Common myeloid progenitor, CD34-positive (primary cell): ENCODE data around the gene RALY.

Source experiments
- CTCF ChIA-PET: fragments of 350-600 bp; sonication (Branson Sonifier 250); formaldehyde crosslinking; loops from one replicate; lab custom pipeline; 2021; ENCODE audit warnings: antibody characterized with exemption; lab: Charles Lee
- POLR2A ChIA-PET: fragments of 350-600 bp; sonication (Branson Sonifier 250); formaldehyde crosslinking; loops from one replicate; lab custom pipeline; 2021; ENCODE audit warnings: antibody characterized with exemption; lab: Charles Lee
- DNase-seq, 3 donors: peaks; one replicate each; pipeline versions ENCODE4 v3.0.0 to v3.0.0-alpha.2; 2013
- H3K27ac ChIP-seq, 2 experiments: 1 replicate in 1 of 2; 2 replicates in 1 of 2; pipeline ENCODE4 v1.7.0; 2013; ENCODE audit warnings: inconsistent platforms in 2 of 2, low read length in 2 of 2, mild to moderate bottlenecking in 2 of 2, low read depth in 1 of 2, moderate library complexity in 1 of 2; ENCODE audit not compliant: severe bottlenecking in 2 of 2, insufficient read depth in 1 of 2, poor library complexity in 1 of 2
- H3K27me3 ChIP-seq, 5 experiments: replicated peaks in 2 of 5; 1 replicate in 3 of 5; 2 replicates in 2 of 5; pipeline versions ENCODE4 v1.6.1 to v1.7.0; 2013; ENCODE audit warnings: low read length in 4 of 5, mild to moderate bottlenecking in 2 of 5, moderate library complexity in 2 of 5, inconsistent platforms in 1 of 5; ENCODE audit not compliant: insufficient read depth in 5 of 5, control insufficient read depth in 4 of 5
- H3K36me3 ChIP-seq, 4 experiments: 1 replicate in 2 of 4; 2 replicates in 2 of 4; pipeline versions ENCODE4 v1.6.1 to v1.7.0; 2013; ENCODE audit warnings: low read length in 3 of 4, control low read depth in 1 of 4, mild to moderate bottlenecking in 1 of 4; ENCODE audit not compliant: control insufficient read depth in 4 of 4, insufficient read depth in 4 of 4
- H3K4me1 ChIP-seq, 4 experiments: 1 replicate in 3 of 4; 2 replicates in 1 of 4; pipeline versions ENCODE4 v1.6.1 to v1.7.1; 2013; ENCODE audit warnings: low read length in 3 of 4, mild to moderate bottlenecking in 3 of 4, control low read depth in 1 of 4, inconsistent platforms in 1 of 4, moderate library complexity in 1 of 4; ENCODE audit not compliant: control insufficient read depth in 4 of 4, insufficient read depth in 4 of 4; ENCODE audit errors: control extremely low read depth in 1 of 4
- H3K4me3 ChIP-seq, 7 experiments: 1 replicate in 4 of 7; 2 replicates in 3 of 7; pipeline versions ENCODE4 v1.5.1 to v1.7.0; 2013; ENCODE audit warnings: mild to moderate bottlenecking in 7 of 7, low read length in 6 of 7, moderate library complexity in 6 of 7, inconsistent platforms in 2 of 7, low read depth in 2 of 7, control low read depth in 1 of 7; ENCODE audit not compliant: insufficient read depth in 4 of 7, control insufficient read depth in 1 of 7; ENCODE audit errors: extremely low read depth in 1 of 7
- H3K9me3 ChIP-seq, 5 experiments: 1 replicate in 4 of 5; 2 replicates in 1 of 5; pipeline versions ENCODE4 v1.6.1 to v1.7.1; 2013; ENCODE audit warnings: low read length in 4 of 5, mild to moderate bottlenecking in 2 of 5, inconsistent platforms in 1 of 5, low read depth in 1 of 5, moderate library complexity in 1 of 5; ENCODE audit not compliant: control insufficient read depth in 4 of 5, insufficient read depth in 2 of 5; ENCODE audit errors: control extremely low read depth in 1 of 5
- WGBS: methylation state at CpG from one replicate; pipeline ENCODE4 v1.1.5; 2013; ENCODE audit not compliant: insufficient coverage; 5-methylcytosine and 5-hydroxymethylcytosine counted together

RALY gene

GRCh38 chr20:33954504-33954903, 39.2 kb upstream of the RALY start:
- H3K27ac ChIP-seq, result no peak overlapping the region
- no peak for DNase-seq
- no peaks in the 10 kb centered on the region for H3K36me3 ChIP-seq
- ChIA-PET POLR2A (no interaction called here), CTCF (interaction anchor here (1.4 kb wide), 1 partner anchor 39 kb away, joined by 3 read pairs; the partner anchor contains the start of gene RALY)
- 100% methylated on average over 3 of the region's 4 CpGs for WGBS
- H3K4me3 ChIP-seq, result no peak overlapping the region
- no peaks in the 10 kb centered on the region for H3K4me1 ChIP-seq
- peaks cover 0 to 9% (median 5%) of the 10 kb centered on the region in 5 experiments for H3K9me3 ChIP-seq
- H3K27me3 ChIP-seq, result peaks cover 0 to 3% (median 0%) of the 10 kb centered on the region in 5 experiments

GRCh38 chr20:33963751-33964150, 30.0 kb upstream of the RALY start:
- CTCF ChIA-PET, result interaction anchor here (1.1 kb wide), 1 partner anchor 47 kb away, joined by 3 read pairs; no protein-coding TSS in a partner anchor
- peak overlapping the region in 1 of 2 experiments; percentile 12 for H3K27ac ChIP-seq
- WGBS, result 89% methylated on average over 3 of the region's 3 CpGs

GRCh38 chr20:33964441-33964840, 29.3 kb upstream of the RALY start:
- Histone ChIP-seq H3K4me3 (no peak overlapping the region), H3K4me1 (peaks cover 0 to 19% (median 11%) of the 10 kb centered on the region in 4 experiments), H3K9me3 (peaks cover 0 to 3% (median 0%) of the 10 kb centered on the region in 5 experiments), H3K27me3 (no peaks in the 10 kb centered on the region), H3K36me3 (no peaks in the 10 kb centered on the region), H3K27ac (no peak overlapping the region)
- WGBS, result no CpG with 5 or more reads among the region's 3 CpGs
- ChIA-PET CTCF (interaction anchor here (1.1 kb wide), 1 partner anchor 46 kb away, joined by 3 read pairs; no protein-coding TSS in a partner anchor), POLR2A (no interaction called here)
- DNase-seq, result no peak

More at GRCh38 chr20:33963751-33964150, 30.0 kb upstream of the RALY start:
- Histone ChIP-seq H3K4me1 (peaks cover 0 to 19% (median 11%) of the 10 kb centered on the region in 4 experiments), H3K27me3 (no peaks in the 10 kb centered on the region), H3K4me3 (no peak overlapping the region), H3K9me3 (peaks cover 0 to 3% (median 0%) of the 10 kb centered on the region in 5 experiments), H3K36me3 (no peaks in the 10 kb centered on the region)
- DNase-seq, result peak in 2 of 3 donors; percentile 37 to 56
- POLR2A ChIA-PET, result no interaction called here

DNA sequence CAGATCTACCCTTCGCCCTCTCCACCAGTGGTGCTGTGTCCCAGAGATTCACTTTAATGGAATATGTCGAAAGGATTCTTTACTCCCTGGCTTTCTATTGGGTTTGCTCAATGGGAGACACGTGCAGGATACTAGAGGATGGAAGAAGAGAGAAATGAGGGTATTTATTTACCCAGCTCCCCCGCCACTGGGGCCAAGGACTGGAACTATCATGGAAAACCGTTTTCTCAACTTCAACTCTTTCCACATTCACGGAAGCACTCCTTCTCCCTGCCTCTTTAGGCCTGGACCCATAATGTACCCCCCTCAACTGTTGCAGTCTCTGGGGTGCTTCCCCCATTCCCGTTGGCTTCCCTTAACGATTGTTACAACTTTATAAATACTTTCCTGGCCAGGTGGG, 26.6 kb upstream of the RALY start:
- no peaks in the 10 kb centered on the region for H3K36me3 ChIP-seq
- ChIA-PET POLR2A (interaction anchor here (1.3 kb wide), 1 partner anchor 14 kb away, joined by 4 read pairs; no protein-coding TSS in a partner anchor), CTCF (interaction anchor here (1.2 kb wide), 2 partner anchors 15 to 47 kb away, joined by 3 read pairs; no protein-coding TSS in a partner anchor)
- H3K4me3 ChIP-seq, result no peak overlapping the region
- peaks cover 0 to 14% (median 7%) of the 10 kb centered on the region in 4 experiments for H3K4me1 ChIP-seq
- no peaks in the 10 kb centered on the region for H3K27me3 ChIP-seq
- WGBS, result 89% methylated on average over 6 of the region's 8 CpGs
- peaks cover 0 to 3% (median 0%) of the 10 kb centered on the region in 5 experiments for H3K9me3 ChIP-seq
- no peak for DNase-seq
- H3K27ac ChIP-seq, result no peak overlapping the region

- peaks cover 0 to under 1% (median 0%) of the 10 kb centered on the region in 4 experiments for H3K4me1 ChIP-seq
- no peak overlapping the region for H3K4me3 ChIP-seq
- H3K27ac ChIP-seq, result no peak overlapping the region
- ChIA-PET CTCF (interaction anchor here (0.9 to 1.0 kb wide), 2 partner anchors 12 to 99 kb away, joined by 3 read pairs; no protein-coding TSS in a partner anchor), POLR2A (no interaction called here)
- WGBS, result 100% methylated on average over 3 of the region's 4 CpGs
- no peaks in the 10 kb centered on the region for H3K36me3 ChIP-seq
- H3K27me3 ChIP-seq, result no peaks in the 10 kb centered on the region
- H3K9me3 ChIP-seq, result peaks cover 0 to 3% (median 0%) of the 10 kb centered on the region in 5 experiments
- DNase-seq, result no peak
Observed at GRCh38 chr20:33969563-33969962, 24.1 kb upstream of the RALY start.

- peaks cover 0 to 3% (median 0%) of the 10 kb centered on the region in 5 experiments for H3K9me3 ChIP-seq
- no peak overlapping the region for H3K27ac ChIP-seq
- ChIA-PET CTCF (no interaction called here), POLR2A (no interaction called here)
- no peaks in the 10 kb centered on the region for H3K36me3 ChIP-seq
- DNase-seq, result no peak
- no peaks in the 10 kb centered on the region for H3K4me1 ChIP-seq
- H3K4me3 ChIP-seq, result no peak overlapping the region
- H3K27me3 ChIP-seq, result no peaks in the 10 kb centered on the region
- no CpG with 5 or more reads among the region's 2 CpGs for WGBS
Observed at GRCh38 chr20:33970229-33970628, 23.5 kb upstream of the RALY start.

DNA sequence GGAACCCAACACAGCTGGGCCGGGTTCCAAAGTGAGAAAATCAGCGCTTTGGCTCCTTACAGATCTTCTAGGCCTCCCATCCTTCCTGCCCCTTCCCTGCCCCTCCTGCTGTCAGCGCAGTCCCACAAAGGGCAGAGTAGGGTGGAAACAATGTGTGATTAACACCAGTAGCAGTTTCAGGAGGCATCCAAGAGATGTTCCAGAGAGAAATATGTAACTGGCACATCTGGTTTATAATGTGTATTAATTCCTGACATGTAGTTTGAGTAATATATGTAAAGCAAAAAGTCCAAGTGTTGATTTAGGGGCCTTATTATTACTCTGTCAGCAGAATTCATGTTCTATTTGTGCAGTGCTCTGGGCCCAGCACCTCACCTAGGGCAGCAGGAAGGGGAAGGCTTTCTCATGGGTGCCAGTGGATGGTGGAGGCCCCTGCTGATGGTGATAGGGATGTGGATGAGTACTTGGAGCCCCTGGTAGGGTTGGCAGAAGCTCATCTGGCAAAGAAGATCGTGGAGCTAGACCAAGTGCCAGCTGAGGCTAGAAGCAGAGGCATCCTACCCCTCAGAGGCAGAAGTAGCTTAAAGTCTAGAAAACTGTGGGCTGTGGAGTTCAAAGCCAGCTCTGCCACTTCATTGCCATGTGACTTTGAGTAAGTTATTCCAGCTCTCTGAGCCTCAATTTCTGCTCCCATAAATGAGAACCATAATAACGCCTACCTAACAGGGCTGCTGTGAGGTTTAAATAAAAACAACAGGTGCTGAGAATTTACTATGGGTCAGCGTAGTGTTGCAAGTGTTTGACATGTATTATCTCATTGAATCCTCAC, 22.4 kb upstream of the RALY start:
- Histone ChIP-seq H3K4me3 (no peak overlapping the region), H3K27me3 (no peaks in the 10 kb centered on the region), H3K9me3 (peaks cover 0 to 3% (median 0%) of the 10 kb centered on the region in 5 experiments), H3K4me1 (no peaks in the 10 kb centered on the region), H3K36me3 (no peaks in the 10 kb centered on the region), H3K27ac (no peak overlapping the region)
- POLR2A ChIA-PET, result no interaction called here
- DNase-seq, result no peak
- CTCF ChIA-PET, result no interaction called here
- WGBS, result 100% methylated on average over 2 of the region's 6 CpGs
